ENCODE measurements around the gene NTRK1. TPM values are rescaled to one million over a fixed set of nuclear protein-coding genes. Genes with fewer than 3 reads are reported as not detected.

NTRK1 gene
- total and polyA plus RNA-seq, 2 donors (not counting 1 experiment from before 2014, with no cell fraction given): not detected

GRCh38 chr1:156927215-156928042 is 66.8 kb downstream of the NTRK1 start:
- H3K79me2 ChIP-seq (ENCODE audit: control insufficient read depth, insufficient read depth, low read length): no peaks in the 10 kb centered on the region
- no peaks in the 10 kb centered on the region for H3K9me3 ChIP-seq (ENCODE audit: control insufficient read depth, insufficient read depth, low read depth, low read length)
- TF ChIP-seq EZH2 (IDR thresholded peaks at IDR 0.05; ENCODE audit: low read length, missing control alignments): no peak
- peak; percentile 50 to 64 for TF ChIP-seq CTCF (conservative IDR thresholded peaks at IDR 0.05 in 1 of 2, IDR thresholded peaks at IDR 0.05 in 1 of 2; ENCODE audit: low read depth in 1 of 2, low read length in 2 of 2)
- H3K4me1 ChIP-seq (ENCODE audit: control insufficient read depth, extremely low read depth, insufficient read depth, low read length): no peaks in the 10 kb centered on the region
- peak overlapping the region; percentile 82 for H3K4me2 ChIP-seq (ENCODE audit: extremely low read depth, insufficient read depth, low read length)
- peaks cover 12% of the 10 kb centered on the region for H3K27me3 ChIP-seq (ENCODE audit: control insufficient read depth, insufficient read depth, low read length)
- H4K20me1 ChIP-seq (ENCODE audit: control insufficient read depth, extremely low read depth, insufficient read depth, low read length): no peaks in the 10 kb centered on the region
- H3K9ac ChIP-seq (ENCODE audit: insufficient read depth, low read length): no peak overlapping the region
- no peak overlapping the region for H3K27ac ChIP-seq (ENCODE audit: insufficient read depth, low read length)
- H3K36me3 ChIP-seq (ENCODE audit: control insufficient read depth, insufficient read depth, low read length): no peaks in the 10 kb centered on the region
- DNase-seq (ENCODE audit: low read depth in 2 of 2): peak; percentile 64 to 66
- peak overlapping the region; percentile 53 for H2AFZ ChIP-seq (ENCODE audit: low read length)
- peak overlapping the region in 3 of 4 experiments; percentile 13 to 39 (median 31) for H3K4me3 ChIP-seq (replicated peaks in 1 of 4; ENCODE audit: control extremely low read depth in 1 of 4, insufficient read depth in 1 of 4, low read depth in 3 of 4, low read length in 4 of 4)

- Histone ChIP-seq H3K9me3 (ENCODE audit: control insufficient read depth, insufficient read depth, low read depth, low read length) (no peaks in the 10 kb centered on the region), H3K36me3 (ENCODE audit: control insufficient read depth, insufficient read depth, low read length) (no peaks in the 10 kb centered on the region), H4K20me1 (ENCODE audit: control insufficient read depth, extremely low read depth, insufficient read depth, low read length) (no peaks in the 10 kb centered on the region), H3K9ac (ENCODE audit: insufficient read depth, low read length) (no peak overlapping the region), H3K27me3 (ENCODE audit: control insufficient read depth, insufficient read depth, low read length) (peaks cover 8% of the 10 kb centered on the region), H2AFZ (ENCODE audit: low read length) (no peak overlapping the region), H3K4me3 (replicated peaks in 1 of 4; ENCODE audit: control extremely low read depth in 1 of 4, insufficient read depth in 1 of 4, low read depth in 3 of 4, low read length in 4 of 4) (no peak overlapping the region), H3K4me1 (ENCODE audit: control insufficient read depth, extremely low read depth, insufficient read depth, low read length) (no peaks in the 10 kb centered on the region), H3K79me2 (ENCODE audit: control insufficient read depth, insufficient read depth, low read length) (no peaks in the 10 kb centered on the region), H3K4me2 (ENCODE audit: extremely low read depth, insufficient read depth, low read length) (peak overlapping the region; percentile 82), H3K27ac (ENCODE audit: insufficient read depth, low read length) (no peak overlapping the region)
- DNase-seq (ENCODE audit: low read depth in 2 of 2): no peak
- no peak for TF ChIP-seq EZH2 (IDR thresholded peaks at IDR 0.05; ENCODE audit: low read length, missing control alignments)
- peak in 1 of 2 donors; percentile 10 for TF ChIP-seq CTCF (conservative IDR thresholded peaks at IDR 0.05 in 1 of 2, IDR thresholded peaks at IDR 0.05 in 1 of 2; ENCODE audit: low read depth in 1 of 2, low read length in 2 of 2)
Measured at GRCh38 chr1:156928043-156928602, 67.5 kb downstream of the NTRK1 start.

- no peak for TF ChIP-seq EZH2 (IDR thresholded peaks at IDR 0.05; ENCODE audit: low read length, missing control alignments)
- no peak for TF ChIP-seq CTCF (conservative IDR thresholded peaks at IDR 0.05 in 1 of 2, IDR thresholded peaks at IDR 0.05 in 1 of 2; ENCODE audit: low read depth in 1 of 2, low read length in 2 of 2)
- Histone ChIP-seq H3K27ac (ENCODE audit: insufficient read depth, low read length) (no peak overlapping the region), H3K79me2 (ENCODE audit: control insufficient read depth, insufficient read depth, low read length) (no peaks in the 10 kb centered on the region), H3K4me1 (ENCODE audit: control insufficient read depth, extremely low read depth, insufficient read depth, low read length) (no peaks in the 10 kb centered on the region), H3K4me2 (ENCODE audit: extremely low read depth, insufficient read depth, low read length) (no peak overlapping the region), H3K9me3 (ENCODE audit: control insufficient read depth, insufficient read depth, low read depth, low read length) (no peaks in the 10 kb centered on the region), H3K4me3 (replicated peaks in 1 of 4; ENCODE audit: control extremely low read depth in 1 of 4, insufficient read depth in 1 of 4, low read depth in 3 of 4, low read length in 4 of 4) (no peak overlapping the region), H3K27me3 (ENCODE audit: control insufficient read depth, insufficient read depth, low read length) (peaks cover 2% of the 10 kb centered on the region), H2AFZ (ENCODE audit: low read length) (no peak overlapping the region), H4K20me1 (ENCODE audit: control insufficient read depth, extremely low read depth, insufficient read depth, low read length) (no peaks in the 10 kb centered on the region), H3K9ac (ENCODE audit: insufficient read depth, low read length) (no peak overlapping the region), H3K36me3 (ENCODE audit: control insufficient read depth, insufficient read depth, low read length) (no peaks in the 10 kb centered on the region)
- DNase-seq (ENCODE audit: low read depth in 2 of 2): no peak
Measured at GRCh38 chr1:156929596-156930238, 69.1 kb downstream of the NTRK1 start.
